HCT116 (cell line): ENCODE measurements around the gene KCNK5. TPM values are rescaled to one million over a fixed set of nuclear protein-coding genes. Genes with fewer than 3 reads are reported as not detected.

Experiments used
- ATAC-seq: fragments of 200-7000 bp; cut with Tn5 transposase; 2 replicates; pipeline ENCODE4 v1.9.1; 2020; ENCODE audit warnings: mild to moderate bottlenecking, moderate library complexity
- BruUV-seq: library from RNA; stranded (reverse); fragments of 400-500 nt; replicated peaks from 2 replicates; lab custom pipeline; 2021; lab: Mats Ljungman, UMichigan
- CTCF ChIA-PET: fragments of 300-600 bp; sonication (Branson Sonifier 250); formaldehyde crosslinking; loops from one replicate; lab custom pipeline; 2021; ENCODE audit warnings: antibody characterized with exemption; lab: Charles Lee
- POLR2A ChIA-PET: fragments of 300-600, 350-600 bp; sonication (Branson Sonifier 250); formaldehyde crosslinking; loops from one replicate; lab custom pipeline; 2021; ENCODE audit warnings: antibody characterized with exemption; lab: Charles Lee
- RAD21 ChIA-PET, 2 experiments: fragments of 300-600 bp; sonication (Branson Sonifier 250); formaldehyde crosslinking; loops; one replicate each; lab custom pipeline; 2023; ENCODE audit warnings: low total read pairs in 2 of 2; ENCODE audit not compliant: uncharacterized antibody in 2 of 2, unreplicated experiment in 2 of 2, low non-redundant PET in 1 of 2; lab: Charles Lee
- DNase-seq: peaks from one replicate; pipeline ENCODE4 v3.0.0-alpha.2; 2010; ENCODE audit warnings: low read depth, low spot score
- H2AFZ ChIP-seq: fragments of 200-600 bp; shearing (Covaris generic), sonication (generic); 2 replicates; pipeline ENCODE4 v1.6.1; 2017; ENCODE audit warnings: low read depth, mixed run types, mixed read lengths, antibody characterized with exemption, low read length; ENCODE audit not compliant: poor library complexity, severe bottlenecking
- H3K27ac ChIP-seq: 2 replicates; pipeline ENCODE4 v1.5.1; 2012; ENCODE audit warnings: low read depth, low read length
- H3K27me3 ChIP-seq: fragments of 200-600 bp; sonication (generic); 2 replicates; pipeline ENCODE4 v1.6.1; 2016; ENCODE audit warnings: mixed run types, low read length, mixed read lengths; ENCODE audit not compliant: insufficient read depth
- H3K36me3 ChIP-seq, 2 experiments: fragments of 200-500 bp in 1 of 2; fragments of 200-600 bp in 1 of 2; sonication (Bioruptor generic) in 1 of 2; sonication (generic) in 1 of 2; 2 replicates each; pipeline versions ENCODE4 v1.5.1 to v1.6.1; 2014 to 2016; ENCODE audit warnings: low read length in 2 of 2, inconsistent platforms in 1 of 2, mixed read lengths in 1 of 2, mixed run types in 1 of 2; ENCODE audit not compliant: insufficient read depth in 2 of 2, control insufficient read depth in 1 of 2
- H3K4me1 ChIP-seq, 2 experiments: fragments of 200-600 bp in 1 of 2; sonication (generic) in 1 of 2; 2 replicates each; pipeline versions ENCODE4 v1.5.1 to v1.6.1; 2012 to 2017; ENCODE audit warnings: low read length in 2 of 2, inconsistent platforms in 1 of 2, mild to moderate bottlenecking in 1 of 2, mixed read lengths in 1 of 2, mixed run types in 1 of 2, moderate library complexity in 1 of 2; ENCODE audit not compliant: insufficient read depth in 2 of 2, control insufficient read depth in 1 of 2
- H3K4me2 ChIP-seq: fragments of 200-600 bp; sonication (generic); 2 replicates; pipeline ENCODE4 v1.6.1; 2017; ENCODE audit warnings: mixed run types, low read length, mixed read lengths
- H3K4me3 ChIP-seq, 2 experiments: fragments of 200-600 bp in 1 of 2; sonication (generic) in 1 of 2; replicated peaks in 1 of 2; 2 replicates each; pipeline ENCODE4 v1.5.1; 2011 to 2016; ENCODE audit warnings: low read length in 2 of 2, control low read depth in 1 of 2, low read depth in 1 of 2, mild to moderate bottlenecking in 1 of 2, mixed read lengths in 1 of 2, mixed run types in 1 of 2
- H3K79me2 ChIP-seq: fragments of 200-600 bp; sonication (generic); 2 replicates; pipeline ENCODE4 v1.6.1; 2017; ENCODE audit warnings: mild to moderate bottlenecking, mixed run types, low read length, moderate library complexity, mixed read lengths; ENCODE audit not compliant: insufficient read depth
- H3K9ac ChIP-seq: fragments of 200-600 bp; sonication (generic); 2 replicates; pipeline ENCODE4 v1.6.1; 2016; ENCODE audit warnings: low read length, mixed read lengths
- H3K9me2 ChIP-seq: fragments of 200-600 bp; sonication (generic), shearing (Covaris generic); 2 replicates; pipeline ENCODE4 v1.6.1; 2017; ENCODE audit warnings: mixed run types, mild to moderate bottlenecking, moderate library complexity; ENCODE audit not compliant: insufficient read depth
- H3K9me3 ChIP-seq, 2 experiments: fragments of 200-500 bp in 1 of 2; fragments of 200-600 bp in 1 of 2; sonication (Bioruptor generic) in 1 of 2; sonication (generic) in 1 of 2; 2 replicates each; pipeline ENCODE4 v1.6.1; 2014 to 2017; ENCODE audit warnings: low read length in 2 of 2, mixed read lengths in 2 of 2, inconsistent platforms in 1 of 2, low read depth in 1 of 2, mild to moderate bottlenecking in 1 of 2, mixed run types in 1 of 2, moderate library complexity in 1 of 2; ENCODE audit not compliant: control insufficient read depth in 1 of 2, insufficient read depth in 1 of 2
- H4K20me1 ChIP-seq: fragments of 200-600 bp; sonication (generic), shearing (Covaris generic); 2 replicates; pipeline ENCODE4 v1.6.1; 2017; ENCODE audit warnings: mixed run types, mild to moderate bottlenecking, moderate library complexity; ENCODE audit not compliant: insufficient read depth
- CBX3 ChIP-seq: IDR thresholded peaks from 2 replicates; pipeline ENCODE4 v1.6.1; 2012; ENCODE audit warnings: low read depth
- CEBPB ChIP-seq: IDR thresholded peaks from 2 replicates; pipeline ENCODE4 v1.6.1; 2012; ENCODE audit warnings: low read depth
- EGR1 ChIP-seq: IDR thresholded peaks from 2 replicates; pipeline ENCODE4 v1.6.1; 2012; ENCODE audit warnings: low read depth
- ELF1 ChIP-seq: IDR thresholded peaks from 2 replicates; pipeline ENCODE4 v1.6.1; 2012; ENCODE audit warnings: low read depth, borderline replicate concordance
- EZH2 ChIP-seq: fragments of 200-600 bp; sonication (generic); IDR thresholded peaks from 2 replicates; pipeline ENCODE4 v1.6.1; 2017; ENCODE audit warnings: antibody characterized with exemption, mixed run types
- EZH2phosphoT487 ChIP-seq: fragments of 200-600 bp; IDR thresholded peaks from 2 replicates; pipeline ENCODE4 v1.6.1; 2018; ENCODE audit warnings: antibody characterized with exemption, borderline replicate concordance
- JUND ChIP-seq: IDR thresholded peaks from 2 replicates; pipeline ENCODE4 v1.6.1; 2012
- POLR2A ChIP-seq: IDR thresholded peaks from 2 replicates; pipeline ENCODE4 v1.7.0; 2011; ENCODE audit warnings: borderline replicate concordance; ENCODE audit not compliant: insufficient read depth, insufficient read length; ENCODE audit errors: extremely low read depth
- SP1 ChIP-seq: IDR thresholded peaks from 2 replicates; pipeline ENCODE4 v1.6.1; 2012; ENCODE audit warnings: low read depth
- TCF7L2 ChIP-seq: IDR thresholded peaks from 2 replicates; pipeline ENCODE4 v1.7.0; 2011; ENCODE audit warnings: borderline replicate concordance, inconsistent platforms; ENCODE audit not compliant: insufficient read depth, insufficient read length; ENCODE audit errors: extremely low read depth
- ZBTB33 ChIP-seq: IDR thresholded peaks from 2 replicates; pipeline ENCODE4 v1.6.1; 2011; ENCODE audit warnings: mild to moderate bottlenecking, low read length, moderate library complexity; ENCODE audit not compliant: insufficient replicate concordance; ENCODE audit errors: extremely low read depth
- intact Hi-C: fragments of 100-400 bp; cut with micrococcal nuclease; formaldehyde crosslinking; loops from 2 replicates; pipeline ENCODE4 v1.10.0; 2022
- total RNA-seq: library from RNA; stranded (reverse); gene quantifications from one replicate; pipeline ENCODE4 v1.2.1, GENCODE V29; 2021; ENCODE audit not compliant: unreplicated experiment
- TF ChIP-seq, protein P1 (sequence below): IDR thresholded peaks from 2 replicates; pipeline ENCODE4 v1.6.1; 2012

KCNK5 gene
- total RNA-seq, 1 experiment from 2014 or later, result 9.5 TPM

- no peak overlapping the region for H3K27ac ChIP-seq
- no peaks in the 10 kb centered on the region for H3K9me3 ChIP-seq
- TF ChIP-seq TCF7L2, result no peak
- TF ChIP-seq, protein P1, sequence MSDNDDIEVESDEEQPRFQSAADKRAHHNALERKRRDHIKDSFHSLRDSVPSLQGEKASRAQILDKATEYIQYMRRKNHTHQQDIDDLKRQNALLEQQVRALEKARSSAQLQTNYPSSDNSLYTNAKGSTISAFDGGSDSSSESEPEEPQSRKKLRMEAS, result no peak
- ChIA-PET POLR2A (no interaction called here), RAD21 (no interaction called here), CTCF (interaction anchor here (1.4 kb wide), 1 partner anchor 180 kb away, joined by 4 read pairs; no protein-coding TSS in a partner anchor)
- H3K36me3 ChIP-seq, result no peaks in the 10 kb centered on the region
- intact Hi-C loops, result loop anchor here (10.0 kb wide), 1 partner anchor 149 kb away; no protein-coding TSS in a partner anchor
- no TSS peak for BruUV-seq
- no peak overlapping the region for H3K4me3 ChIP-seq
- H3K9me2 ChIP-seq, result no peaks in the 10 kb centered on the region
- peaks cover 36% of the 10 kb centered on the region for H3K27me3 ChIP-seq
- no peak overlapping the region for H3K9ac ChIP-seq
- no peak overlapping the region for H2AFZ ChIP-seq
- ATAC-seq (no peak), DNase-seq (no peak)
- no peaks in the 10 kb centered on the region for H3K4me1 ChIP-seq
- no peak overlapping the region for H3K4me2 ChIP-seq
- H3K79me2 ChIP-seq, result no peaks in the 10 kb centered on the region
- no peaks in the 10 kb centered on the region for H4K20me1 ChIP-seq
These were observed 75.4 kb downstream of the KCNK5 start for GRCh38 chr6:39153766-39154397.

DNA sequence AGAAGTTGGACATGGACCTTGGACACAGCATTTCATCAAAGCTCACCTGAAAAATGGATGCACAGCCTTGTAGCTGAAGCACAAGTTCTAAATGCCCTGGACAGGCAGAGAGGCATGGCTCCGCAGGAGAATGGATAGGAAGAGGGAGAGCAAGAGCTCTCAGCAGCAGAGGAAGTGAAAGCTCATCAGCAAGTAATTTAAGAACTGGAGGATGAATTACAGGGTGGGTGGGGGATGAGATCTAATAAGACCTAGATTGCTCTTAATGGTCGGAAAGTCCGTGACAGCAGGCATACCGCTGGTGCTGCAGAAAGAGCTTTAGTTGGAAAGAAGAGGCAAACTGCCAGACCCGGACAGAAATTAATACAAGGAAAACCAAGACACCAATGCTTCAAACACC is 77.0 kb downstream of the KCNK5 start:
- no peak overlapping the region for H3K4me2 ChIP-seq
- H3K9me3 ChIP-seq, result no peaks in the 10 kb centered on the region
- ChIA-PET POLR2A (no interaction called here), RAD21 (no interaction called here), CTCF (no interaction called here)
- H3K27me3 ChIP-seq, result peaks cover 50% of the 10 kb centered on the region
- H4K20me1 ChIP-seq, result no peaks in the 10 kb centered on the region
- H3K27ac ChIP-seq, result no peak overlapping the region
- DNase-seq (no peak), ATAC-seq (no peak)
- no peak overlapping the region for H2AFZ ChIP-seq
- H3K36me3 ChIP-seq, result no peaks in the 10 kb centered on the region
- intact Hi-C loops, result loop anchor here (10.0 kb wide), 1 partner anchor 147 kb away; no protein-coding TSS in a partner anchor
- no peak overlapping the region for H3K9ac ChIP-seq
- no peaks in the 10 kb centered on the region for H3K79me2 ChIP-seq
- TF ChIP-seq CEBPB (no peak), JUND (no peak), SP1 (no peak), EZH2 (no peak), EGR1 (no peak), TCF7L2 (no peak), ZBTB33 (no peak), EZH2phosphoT487 (no peak), ELF1 (no peak), POLR2A (no peak), CBX3 (no peak)
- no TSS peak for BruUV-seq
- no peaks in the 10 kb centered on the region for H3K4me1 ChIP-seq
- no peak overlapping the region for H3K4me3 ChIP-seq
- no peaks in the 10 kb centered on the region for H3K9me2 ChIP-seq
